ENCODE measurements around the gene BUB1.

GRCh38 chr2:110673201-110673600 is 4.7 kb downstream of the BUB1 start:
- no peak for TF ChIP-seq GATA2 (CRISPR knock-in tag; IDR thresholded peaks at IDR 0.05)
- TF ChIP-seq, protein P1, sequence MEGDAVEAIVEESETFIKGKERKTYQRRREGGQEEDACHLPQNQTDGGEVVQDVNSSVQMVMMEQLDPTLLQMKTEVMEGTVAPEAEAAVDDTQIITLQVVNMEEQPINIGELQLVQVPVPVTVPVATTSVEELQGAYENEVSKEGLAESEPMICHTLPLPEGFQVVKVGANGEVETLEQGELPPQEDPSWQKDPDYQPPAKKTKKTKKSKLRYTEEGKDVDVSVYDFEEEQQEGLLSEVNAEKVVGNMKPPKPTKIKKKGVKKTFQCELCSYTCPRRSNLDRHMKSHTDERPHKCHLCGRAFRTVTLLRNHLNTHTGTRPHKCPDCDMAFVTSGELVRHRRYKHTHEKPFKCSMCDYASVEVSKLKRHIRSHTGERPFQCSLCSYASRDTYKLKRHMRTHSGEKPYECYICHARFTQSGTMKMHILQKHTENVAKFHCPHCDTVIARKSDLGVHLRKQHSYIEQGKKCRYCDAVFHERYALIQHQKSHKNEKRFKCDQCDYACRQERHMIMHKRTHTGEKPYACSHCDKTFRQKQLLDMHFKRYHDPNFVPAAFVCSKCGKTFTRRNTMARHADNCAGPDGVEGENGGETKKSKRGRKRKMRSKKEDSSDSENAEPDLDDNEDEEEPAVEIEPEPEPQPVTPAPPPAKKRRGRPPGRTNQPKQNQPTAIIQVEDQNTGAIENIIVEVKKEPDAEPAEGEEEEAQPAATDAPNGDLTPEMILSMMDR (IDR thresholded peaks at IDR 0.05 in 2 of 3, conservative IDR thresholded peaks at IDR 0.05 in 1 of 3; ENCODE audit: insufficient read depth in 2 of 3, low read depth in 1 of 3, low read length in 3 of 3), result no peak
- TF ChIP-seq HNRNPUL1 (IDR thresholded peaks at IDR 0.05; ENCODE audit: low read length), result no peak

Data from K562 (cell line).